ENCODE data around the gene DPP8. TPM values are rescaled to one million over a fixed set of nuclear protein-coding genes. Genes with fewer than 3 reads are reported as not detected.
"Not testable (repeated sequence)": the region's sequence is repeated elsewhere in the genome, so short reads cannot be mapped to it uniquely, and the experiment has no call there.

Gene DPP8
- total and polyA plus RNA-seq, 2 donors (not counting 1 experiment from before 2014, with no cell fraction given): 17.1 to 65.2 TPM

DNA sequence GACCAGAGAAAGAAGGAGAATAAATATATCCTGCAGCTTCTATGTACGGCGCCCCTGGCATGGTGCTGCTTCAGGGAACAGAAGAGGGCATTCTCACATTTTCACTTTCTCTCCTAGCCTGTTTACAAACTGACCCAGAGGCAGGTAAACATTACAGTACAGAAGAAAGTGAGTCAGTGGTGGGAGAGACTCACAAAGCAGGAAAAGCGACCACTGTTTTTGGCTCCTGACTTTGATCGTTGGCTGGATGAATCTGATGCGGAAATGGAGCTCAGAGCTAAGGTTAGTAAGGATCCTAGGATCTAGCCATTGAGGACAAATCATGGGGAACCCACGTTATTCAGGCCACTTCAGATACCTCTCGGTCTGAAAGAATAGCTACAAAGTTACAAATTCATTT lies 39.1 kb upstream of the DPP8 start:
- Histone ChIP-seq H4K20me1 (ENCODE audit: control insufficient read depth, insufficient read depth, low read length, poor library complexity, severe bottlenecking) (no peaks in the 10 kb centered on the region), H3K9me3 (ENCODE audit: control extremely low read depth in 1 of 3, control insufficient read depth in 2 of 3, insufficient read depth in 1 of 3, low read length in 2 of 3) (no peaks in the 10 kb centered on the region), H3K36me3 (replicated peaks in 1 of 2; ENCODE audit: control extremely low read depth in 1 of 2, control insufficient read depth in 1 of 2, extremely low read depth in 1 of 2, insufficient read depth in 2 of 2, low read length in 1 of 2) (peaks cover 15 to 26% of the 10 kb centered on the region in 2 experiments), H3K4me3 (ENCODE audit: control extremely low read depth in 1 of 5, extremely low read depth in 1 of 5, insufficient read depth in 1 of 5, low read depth in 2 of 5, low read length in 4 of 5) (no peak overlapping the region), H3K4me2 (replicated peaks; ENCODE audit: low read depth, low read length, poor library complexity, severe bottlenecking) (no peak overlapping the region), H3K27me3 (replicated peaks in 1 of 4; ENCODE audit: control extremely low read depth in 1 of 4, control insufficient read depth in 3 of 4, insufficient read depth in 4 of 4, low read length in 3 of 4) (no peaks in the 10 kb centered on the region), H3K9ac (ENCODE audit: low read length) (no peak overlapping the region), H3K79me2 (ENCODE audit: control insufficient read depth, insufficient read depth, low read length) (no peaks in the 10 kb centered on the region), H3K4me1 (ENCODE audit: control insufficient read depth in 2 of 2, insufficient read depth in 2 of 2, low read length in 2 of 2) (no peaks in the 10 kb centered on the region), H3K27ac (ENCODE audit: low read length in 2 of 2) (no peak overlapping the region), H2AFZ (ENCODE audit: insufficient read depth, low read depth, low read length, poor library complexity, severe bottlenecking) (no peak overlapping the region)
- TF ChIP-seq EZH2 (IDR thresholded peaks at IDR 0.05; ENCODE audit: borderline replicate concordance, insufficient read depth, low read depth, low read length, poor library complexity, severe bottlenecking): no peak
- TF ChIP-seq, protein P1, sequence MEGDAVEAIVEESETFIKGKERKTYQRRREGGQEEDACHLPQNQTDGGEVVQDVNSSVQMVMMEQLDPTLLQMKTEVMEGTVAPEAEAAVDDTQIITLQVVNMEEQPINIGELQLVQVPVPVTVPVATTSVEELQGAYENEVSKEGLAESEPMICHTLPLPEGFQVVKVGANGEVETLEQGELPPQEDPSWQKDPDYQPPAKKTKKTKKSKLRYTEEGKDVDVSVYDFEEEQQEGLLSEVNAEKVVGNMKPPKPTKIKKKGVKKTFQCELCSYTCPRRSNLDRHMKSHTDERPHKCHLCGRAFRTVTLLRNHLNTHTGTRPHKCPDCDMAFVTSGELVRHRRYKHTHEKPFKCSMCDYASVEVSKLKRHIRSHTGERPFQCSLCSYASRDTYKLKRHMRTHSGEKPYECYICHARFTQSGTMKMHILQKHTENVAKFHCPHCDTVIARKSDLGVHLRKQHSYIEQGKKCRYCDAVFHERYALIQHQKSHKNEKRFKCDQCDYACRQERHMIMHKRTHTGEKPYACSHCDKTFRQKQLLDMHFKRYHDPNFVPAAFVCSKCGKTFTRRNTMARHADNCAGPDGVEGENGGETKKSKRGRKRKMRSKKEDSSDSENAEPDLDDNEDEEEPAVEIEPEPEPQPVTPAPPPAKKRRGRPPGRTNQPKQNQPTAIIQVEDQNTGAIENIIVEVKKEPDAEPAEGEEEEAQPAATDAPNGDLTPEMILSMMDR (IDR thresholded peaks at IDR 0.05): no peak
- no peak for DNase-seq
- ChIA-PET CTCF (no interaction called here), POLR2A (no interaction called here)
- Mint-ChIP-seq H3K4me1 (no peaks in the 10 kb centered on the region), H3K27ac (no peak overlapping the region), H3K9me3 (ENCODE audit: insufficient read depth) (no peaks in the 10 kb centered on the region), H3K4me3 (no peak overlapping the region), H3K27me3 (no peaks in the 10 kb centered on the region)
- no peak for ATAC-seq (ENCODE audit: low read depth)
- WGBS (ENCODE audit: insufficient coverage): 95% methylated on average over 4 of the region's 7 CpGs
- intact Hi-C loops (cut with micrococcal nuclease): no loop called here

DNA sequence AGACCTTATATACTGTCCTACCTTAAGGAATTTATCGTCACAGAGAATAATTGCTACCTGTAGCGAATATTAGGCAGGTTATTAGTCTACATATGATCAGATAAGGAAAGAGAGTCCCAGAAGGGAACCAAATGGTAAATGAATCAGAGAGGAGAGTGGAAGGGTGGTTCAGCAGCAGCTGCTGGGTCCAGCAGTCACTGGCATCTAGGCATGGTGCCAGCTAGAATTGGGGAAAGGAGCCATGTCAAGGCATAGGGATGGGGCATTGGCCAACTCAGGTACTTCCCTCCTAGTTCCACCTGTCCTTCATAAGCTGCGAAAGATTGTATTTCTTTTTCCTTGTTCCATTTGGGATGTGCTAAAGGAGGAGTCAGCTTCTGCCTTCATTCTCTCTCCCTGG lies 36.2 kb upstream of the DPP8 start:
- ChIA-PET CTCF (no interaction called here), POLR2A (no interaction called here)
- intact Hi-C loops (cut with micrococcal nuclease): no loop called here
- Mint-ChIP-seq H3K4me1 (peaks cover 2% of the 10 kb centered on the region), H3K27ac (no peak overlapping the region), H3K4me3 (no peak overlapping the region), H3K9me3 (ENCODE audit: insufficient read depth) (no peaks in the 10 kb centered on the region), H3K27me3 (no peaks in the 10 kb centered on the region)
- Histone ChIP-seq H2AFZ (ENCODE audit: insufficient read depth, low read depth, low read length, poor library complexity, severe bottlenecking) (no peak overlapping the region), H3K27me3 (replicated peaks in 1 of 4; ENCODE audit: control extremely low read depth in 1 of 4, control insufficient read depth in 3 of 4, insufficient read depth in 4 of 4, low read length in 3 of 4) (no peaks in the 10 kb centered on the region), H3K79me2 (ENCODE audit: control insufficient read depth, insufficient read depth, low read length) (peaks cover 15% of the 10 kb centered on the region), H4K20me1 (ENCODE audit: control insufficient read depth, insufficient read depth, low read length, poor library complexity, severe bottlenecking) (no peaks in the 10 kb centered on the region), H3K27ac (ENCODE audit: low read length in 2 of 2) (no peak overlapping the region), H3K9me3 (ENCODE audit: control extremely low read depth in 1 of 3, control insufficient read depth in 2 of 3, insufficient read depth in 1 of 3, low read length in 2 of 3) (no peaks in the 10 kb centered on the region), H3K4me3 (ENCODE audit: control extremely low read depth in 1 of 5, extremely low read depth in 1 of 5, insufficient read depth in 1 of 5, low read depth in 2 of 5, low read length in 4 of 5) (no peak overlapping the region), H3K36me3 (replicated peaks in 1 of 2; ENCODE audit: control extremely low read depth in 1 of 2, control insufficient read depth in 1 of 2, extremely low read depth in 1 of 2, insufficient read depth in 2 of 2, low read length in 1 of 2) (peaks cover 15 to 19% of the 10 kb centered on the region in 2 experiments), H3K4me2 (replicated peaks; ENCODE audit: low read depth, low read length, poor library complexity, severe bottlenecking) (no peak overlapping the region), H3K9ac (ENCODE audit: low read length) (no peak overlapping the region), H3K4me1 (ENCODE audit: control insufficient read depth in 2 of 2, insufficient read depth in 2 of 2, low read length in 2 of 2) (no peaks in the 10 kb centered on the region)
- DNase-seq (no peak), ATAC-seq (ENCODE audit: low read depth) (no peak)
- 100% methylated on average over 1 of the region's 3 CpGs for WGBS (ENCODE audit: insufficient coverage)
- TF ChIP-seq EZH2 (IDR thresholded peaks at IDR 0.05; ENCODE audit: borderline replicate concordance, insufficient read depth, low read depth, low read length, poor library complexity, severe bottlenecking): no peak
- TF ChIP-seq, protein P1 (IDR thresholded peaks at IDR 0.05): no peak

DNA sequence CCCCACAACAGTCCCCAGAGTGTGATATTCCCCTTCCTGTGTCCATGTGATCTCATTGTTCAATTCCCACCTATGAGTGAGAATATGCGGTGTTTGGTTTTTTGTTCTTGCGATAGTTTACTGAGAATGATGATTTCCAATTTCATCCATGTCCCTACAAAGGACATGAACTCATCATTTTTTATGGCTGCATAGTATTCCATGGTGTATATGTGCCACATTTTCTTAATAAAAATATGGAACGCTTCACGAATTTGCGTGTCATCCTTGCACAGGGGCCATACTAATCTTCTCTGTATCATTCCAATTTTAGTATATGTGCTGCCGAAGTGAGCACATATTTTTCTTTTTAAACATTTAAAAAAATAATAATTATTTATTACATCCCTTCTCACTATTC lies 35.4 kb upstream of the DPP8 start:
- H3K27me3 ChIP-seq (replicated peaks in 1 of 4; ENCODE audit: control extremely low read depth in 1 of 4, control insufficient read depth in 3 of 4, insufficient read depth in 4 of 4, low read length in 3 of 4); H3K27ac Mint-ChIP-seq; H3K4me2 ChIP-seq (replicated peaks; ENCODE audit: low read depth, low read length, poor library complexity, severe bottlenecking); H2AFZ ChIP-seq (ENCODE audit: insufficient read depth, low read depth, low read length, poor library complexity, severe bottlenecking); H3K4me1 ChIP-seq (ENCODE audit: control insufficient read depth in 2 of 2, insufficient read depth in 2 of 2, low read length in 2 of 2); ATAC-seq (ENCODE audit: low read depth); H3K9me3 ChIP-seq (ENCODE audit: control extremely low read depth in 1 of 3, control insufficient read depth in 2 of 3, insufficient read depth in 1 of 3, low read length in 2 of 3); H3K9ac ChIP-seq (ENCODE audit: low read length); H3K27me3 Mint-ChIP-seq; H3K4me3 Mint-ChIP-seq; CTCF ChIA-PET; H3K4me3 ChIP-seq (ENCODE audit: control extremely low read depth in 1 of 5, extremely low read depth in 1 of 5, insufficient read depth in 1 of 5, low read depth in 2 of 5, low read length in 4 of 5); H3K4me1 Mint-ChIP-seq; intact Hi-C loops (cut with micrococcal nuclease); H3K27ac ChIP-seq (ENCODE audit: low read length in 2 of 2); H4K20me1 ChIP-seq (ENCODE audit: control insufficient read depth, insufficient read depth, low read length, poor library complexity, severe bottlenecking); H3K9me3 Mint-ChIP-seq (ENCODE audit: insufficient read depth); DNase-seq; POLR2A ChIA-PET: not testable (repeated sequence)
- peaks cover 10 to 14% of the 10 kb centered on the region in 2 experiments for H3K36me3 ChIP-seq (replicated peaks in 1 of 2; ENCODE audit: control extremely low read depth in 1 of 2, control insufficient read depth in 1 of 2, extremely low read depth in 1 of 2, insufficient read depth in 2 of 2, low read length in 1 of 2)
- no CpG with 5 or more reads among the region's 6 CpGs for WGBS (ENCODE audit: insufficient coverage)
- peaks cover 22% of the 10 kb centered on the region for H3K79me2 ChIP-seq (ENCODE audit: control insufficient read depth, insufficient read depth, low read length)

Measured in B cell (primary cell).